GM18909 (cell line): Measurements from ENCODE around the gene CCDC34.
"Not testable (repeated sequence)": the region's sequence is repeated elsewhere in the genome, so short reads cannot be mapped to it uniquely, and the experiment has no call there.

Experiments
- ATAC-seq: cut with Tn5 transposase; IDR thresholded peaks from one replicate; pipeline ENCODE4 v1.9.1; 2021; ENCODE audit warnings: mild to moderate bottlenecking; ENCODE audit not compliant: unreplicated experiment, poor library complexity

CCDC34 gene

DNA sequence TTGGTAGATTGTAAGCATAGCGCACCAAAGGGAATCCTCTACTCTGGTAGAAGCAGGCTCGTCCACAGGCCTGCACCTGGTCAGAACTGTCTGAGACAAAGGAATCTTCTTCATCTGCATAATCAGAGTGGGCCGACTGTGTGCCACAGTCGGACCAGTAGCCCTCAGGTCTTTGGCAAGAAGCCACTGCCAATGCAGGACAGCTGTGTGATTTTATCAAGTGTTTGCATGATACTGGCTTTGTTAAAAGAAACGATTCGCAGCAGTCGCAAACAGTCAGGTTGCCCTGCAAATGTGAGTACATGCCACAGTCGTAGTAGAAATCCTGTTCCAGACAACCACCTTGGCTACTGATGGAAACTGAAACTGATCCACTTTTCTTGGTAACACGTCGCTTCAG is 4.9 kb upstream of the CCDC34 start:
- no peak for ATAC-seq

DNA sequence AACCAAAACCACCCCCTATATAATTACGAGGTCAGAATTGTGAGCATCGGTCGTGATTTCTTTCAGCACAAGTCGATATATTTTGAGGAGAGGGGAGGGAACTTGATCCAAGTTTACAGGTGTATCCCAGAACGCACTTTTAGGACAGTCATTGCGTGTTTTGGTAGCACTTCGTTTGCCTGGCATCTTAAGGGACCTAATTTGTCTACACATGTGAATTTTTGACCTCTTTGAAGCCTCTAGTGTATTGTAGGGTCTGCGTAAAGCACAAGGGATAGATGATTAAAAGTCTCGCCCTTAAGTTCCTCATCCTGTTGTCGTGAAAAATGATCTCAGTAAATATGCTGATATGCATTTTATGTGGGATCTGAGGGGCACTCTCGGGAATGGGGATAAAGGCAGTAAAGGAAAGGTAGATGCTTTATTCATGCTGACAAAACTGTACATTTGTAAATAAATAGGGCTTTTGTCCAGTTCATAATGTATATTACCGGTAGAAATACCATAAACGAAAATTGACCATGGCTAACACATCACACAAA is 632 bp upstream of the CCDC34 start:
- ATAC-seq, result no peak

DNA sequence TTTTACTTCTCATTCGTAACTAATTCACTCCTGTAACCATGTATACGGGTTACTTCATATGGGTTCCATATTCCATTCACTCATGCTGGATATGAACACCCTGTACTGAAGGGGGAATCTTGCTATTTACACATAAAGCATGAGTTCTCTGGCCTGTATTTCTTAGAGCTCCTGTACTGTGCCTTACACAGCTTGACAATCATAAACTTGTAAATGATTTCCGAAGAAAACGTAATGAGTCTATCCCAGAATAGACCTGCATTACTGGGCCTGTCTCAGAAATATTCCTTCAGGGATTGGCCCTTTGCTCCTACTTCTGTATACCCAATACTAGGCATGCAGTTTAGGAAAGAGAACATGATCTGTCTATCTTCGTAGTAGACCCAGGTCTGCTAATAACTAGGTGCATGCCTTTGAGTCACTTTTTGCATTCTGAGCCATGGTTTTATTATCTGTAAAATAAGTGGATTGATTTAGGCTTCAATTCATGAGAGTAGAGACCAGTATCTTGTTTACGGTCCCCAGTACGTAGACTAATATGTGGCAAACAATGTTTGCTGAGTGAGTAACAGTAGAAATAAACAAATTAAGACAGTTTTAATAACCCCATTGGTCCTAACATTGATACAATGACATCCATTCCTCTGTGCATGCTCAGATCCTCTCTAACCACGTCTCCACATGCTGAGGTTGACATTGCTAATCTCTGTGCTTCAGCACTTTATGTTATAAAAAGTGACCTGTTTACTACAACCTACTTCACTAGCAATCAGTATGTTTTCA is 1.2 kb downstream of the CCDC34 start:
- no peak for ATAC-seq

DNA sequence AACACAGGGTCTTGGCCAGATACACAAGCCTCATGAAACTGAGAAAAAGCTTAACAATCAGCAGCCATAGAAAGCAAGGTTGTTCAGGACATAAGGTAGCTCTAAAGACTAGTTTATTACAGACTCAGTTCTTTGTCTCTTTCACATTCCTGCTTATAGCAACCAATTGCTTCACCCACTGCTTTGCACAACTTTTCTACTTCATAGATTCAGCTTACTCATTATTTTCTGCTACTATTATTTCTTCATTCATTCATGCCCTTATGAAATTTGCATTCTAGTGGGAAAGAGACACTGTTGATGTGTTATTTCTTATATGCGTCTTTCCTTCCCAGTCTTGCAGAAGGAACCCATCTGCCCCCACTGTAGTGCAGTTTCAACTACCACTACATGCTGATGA is 4.7 kb downstream of the CCDC34 start:
- ATAC-seq, result no peak

DNA sequence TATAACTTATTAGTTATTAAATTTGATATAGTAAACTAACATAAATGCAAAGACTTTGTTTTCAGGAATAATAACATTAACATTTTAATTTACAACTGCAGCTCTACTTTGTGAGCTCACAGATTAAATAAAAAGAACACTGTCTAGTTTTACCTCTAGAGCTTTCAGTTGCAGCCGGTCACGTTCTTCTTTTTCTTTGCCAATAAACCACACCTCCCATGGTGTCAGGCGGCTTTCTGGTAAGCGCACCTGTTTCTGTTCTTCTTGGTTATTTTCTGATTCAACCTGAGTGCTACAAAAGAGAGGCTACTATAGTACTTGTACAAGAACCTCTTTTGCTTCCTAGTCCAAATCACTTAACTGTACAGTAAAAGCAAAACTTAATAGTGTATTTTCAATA is 5.8 kb downstream of the CCDC34 start:
- no peak for ATAC-seq

DNA sequence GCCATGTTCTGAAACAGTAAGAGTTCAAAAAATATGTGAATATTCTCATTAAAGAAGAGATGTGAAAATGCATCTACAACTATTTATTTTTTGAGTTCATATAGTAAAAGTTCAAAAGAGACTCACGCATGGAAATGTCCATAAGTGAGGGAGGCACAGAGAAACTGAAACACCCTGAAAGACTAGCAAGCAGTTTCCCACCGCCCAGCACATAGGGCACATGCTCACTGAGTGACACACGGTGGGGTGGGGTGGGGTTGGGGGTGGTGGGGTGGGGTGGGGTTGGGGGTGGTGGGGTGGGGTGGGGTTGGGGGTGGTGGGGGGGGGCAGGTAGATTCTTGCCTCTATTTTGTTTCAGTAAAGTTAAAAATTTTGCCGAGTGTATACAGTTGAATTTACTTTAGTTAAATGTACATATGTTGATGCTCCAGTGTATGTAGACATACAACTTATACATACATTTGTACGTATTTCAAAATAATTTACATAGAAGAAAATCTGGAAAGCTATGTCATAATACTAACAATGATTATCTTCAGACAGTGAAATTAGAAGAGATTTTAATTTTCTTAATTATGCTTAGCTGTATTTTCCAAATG is 6.3 kb downstream of the CCDC34 start:
- no peak for ATAC-seq

DNA sequence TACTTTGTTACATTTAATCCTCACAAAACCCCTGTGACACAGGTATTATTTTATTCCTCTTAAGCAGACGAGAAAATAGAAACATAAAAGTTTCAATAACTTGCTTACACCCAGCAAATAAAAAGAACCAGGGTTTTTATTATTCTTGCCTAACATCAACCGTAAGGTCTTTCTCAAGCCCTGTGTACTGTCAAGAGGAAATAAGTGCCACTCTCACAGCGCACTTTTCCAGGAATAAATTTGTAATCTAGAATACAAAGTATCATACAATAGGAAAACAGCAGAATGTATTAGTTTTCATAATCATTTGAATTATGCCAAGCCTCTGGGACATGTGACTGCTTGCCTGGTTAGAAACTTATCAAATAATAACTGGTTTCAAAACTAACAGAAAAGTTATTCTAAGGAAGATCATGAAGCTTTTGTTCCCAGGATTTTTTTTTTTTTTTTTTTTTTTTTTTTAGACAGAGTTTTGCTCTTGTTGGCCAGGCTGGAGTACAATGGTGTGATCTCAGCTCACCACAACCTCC is 7.4 kb downstream of the CCDC34 start:
- no peak for ATAC-seq

DNA sequence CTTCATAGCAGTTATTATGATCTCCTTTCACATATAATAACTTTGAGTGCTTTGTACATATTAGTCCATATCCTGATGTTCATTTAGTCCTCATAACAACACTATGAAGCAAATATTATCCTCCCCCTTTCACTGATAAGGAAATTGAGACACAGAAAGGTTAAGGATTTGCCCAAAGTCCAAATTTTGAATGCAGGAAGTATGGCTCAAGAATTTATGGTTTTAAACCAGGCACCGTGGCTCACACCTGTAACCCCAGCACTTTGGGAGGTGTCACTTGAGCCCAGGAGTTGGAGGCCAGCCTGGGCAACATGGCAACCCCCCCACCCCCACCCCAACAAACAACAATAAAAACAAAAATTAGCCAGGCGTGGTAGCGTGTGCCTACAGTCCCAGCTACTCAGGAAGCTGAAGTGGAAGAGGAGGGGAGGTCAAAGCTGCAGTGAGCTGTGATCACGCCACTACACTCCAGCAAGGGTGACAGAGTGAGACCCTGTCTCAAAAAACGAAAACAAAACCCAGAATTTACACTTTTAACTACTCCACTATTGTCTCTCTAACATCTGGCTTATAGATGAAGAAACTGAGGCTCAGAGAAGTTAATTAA is 8.6 kb downstream of the CCDC34 start:
- ATAC-seq, result no peak

DNA sequence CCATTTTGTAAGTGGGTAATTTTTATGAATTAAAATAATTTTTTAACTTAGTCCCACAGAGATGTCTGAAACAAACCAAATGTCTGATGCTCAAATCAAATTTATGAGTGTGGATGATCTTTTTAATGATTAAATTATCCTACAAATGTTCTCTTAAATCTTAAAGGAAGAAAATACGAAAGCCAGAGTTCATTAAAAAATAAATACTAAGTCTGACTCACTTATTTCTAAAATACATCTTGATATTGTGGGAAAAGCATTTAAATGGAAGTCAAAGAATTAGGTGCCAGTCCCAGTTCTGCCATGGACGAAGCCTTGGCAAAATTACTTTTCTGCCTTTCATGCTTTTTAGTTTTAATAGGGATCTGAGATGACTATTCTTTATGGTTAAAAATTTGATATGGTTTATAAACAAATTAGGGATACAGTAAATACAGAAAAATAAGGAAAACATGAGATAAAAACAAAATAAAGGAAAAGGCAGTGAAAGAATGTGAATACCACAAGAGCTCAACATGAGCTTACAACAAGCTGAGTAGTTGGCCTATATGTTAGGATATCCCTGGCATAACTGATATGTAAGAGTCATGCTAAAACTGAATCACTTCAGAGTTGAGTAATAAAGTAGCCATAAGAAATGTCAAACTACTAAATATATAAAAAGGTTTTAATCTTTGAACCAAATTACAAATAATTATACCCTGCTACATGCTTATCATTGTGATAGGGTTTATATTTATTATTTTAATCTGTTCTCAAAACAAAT is 9.2 kb downstream of the CCDC34 start:
- ATAC-seq, result no peak

DNA sequence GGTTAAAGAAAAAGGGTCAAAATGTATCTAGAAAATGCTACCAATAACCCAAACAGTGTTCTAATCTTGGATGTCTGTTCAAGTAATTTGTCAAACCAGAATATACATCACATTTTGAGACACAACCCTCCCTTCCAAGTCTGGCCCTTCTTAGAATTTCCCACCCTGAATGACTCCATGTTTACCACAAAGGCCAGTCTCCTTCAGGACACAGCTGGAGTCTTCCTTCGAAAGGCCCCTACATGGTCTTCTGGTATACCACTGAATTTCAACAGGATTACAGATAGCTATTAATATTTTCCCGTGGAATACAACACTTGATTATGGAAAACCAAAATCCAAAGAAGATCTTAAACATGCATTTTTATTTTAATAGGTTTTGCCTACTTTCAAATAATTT is 10.2 kb downstream of the CCDC34 start:
- no peak for ATAC-seq

DNA sequence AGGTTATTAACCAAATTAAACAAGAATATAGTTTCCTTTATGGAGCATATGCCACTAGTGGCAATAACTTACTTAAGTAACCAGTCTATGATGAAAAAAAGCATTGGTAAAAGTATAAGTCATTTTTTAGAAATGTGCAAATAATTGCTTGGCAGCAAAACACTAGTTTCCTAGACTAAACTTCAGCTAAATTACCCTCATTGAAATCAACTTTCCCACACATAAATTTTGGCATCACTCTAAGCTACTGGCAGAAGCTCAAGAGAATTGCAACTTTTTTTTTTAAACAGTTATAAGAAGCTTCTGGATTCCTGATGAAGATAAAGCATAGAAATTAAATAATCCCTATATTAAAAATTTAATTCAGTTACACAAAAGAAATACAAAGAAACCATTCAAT is 12.5 kb downstream of the CCDC34 start:
- no peak for ATAC-seq

DNA sequence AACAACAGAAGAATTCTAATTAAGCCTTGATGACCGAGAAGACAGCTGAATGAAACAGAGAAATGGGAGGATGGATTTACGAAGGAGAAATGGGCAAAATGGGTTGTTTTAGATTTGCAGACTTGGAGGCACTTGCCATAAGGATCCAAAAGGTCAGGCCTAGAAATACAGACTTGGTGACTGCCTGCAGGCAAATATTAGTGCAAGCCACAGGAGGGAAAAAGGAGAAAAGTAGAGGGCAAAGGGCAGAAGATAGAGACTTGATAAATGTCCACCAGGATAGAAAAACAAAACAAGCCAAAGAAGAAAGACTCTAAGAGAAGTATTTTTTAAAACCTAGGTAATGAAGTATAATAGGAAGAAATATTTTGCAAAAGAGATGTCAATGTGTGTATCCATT is 13.1 kb downstream of the CCDC34 start:
- ATAC-seq, result no peak

DNA sequence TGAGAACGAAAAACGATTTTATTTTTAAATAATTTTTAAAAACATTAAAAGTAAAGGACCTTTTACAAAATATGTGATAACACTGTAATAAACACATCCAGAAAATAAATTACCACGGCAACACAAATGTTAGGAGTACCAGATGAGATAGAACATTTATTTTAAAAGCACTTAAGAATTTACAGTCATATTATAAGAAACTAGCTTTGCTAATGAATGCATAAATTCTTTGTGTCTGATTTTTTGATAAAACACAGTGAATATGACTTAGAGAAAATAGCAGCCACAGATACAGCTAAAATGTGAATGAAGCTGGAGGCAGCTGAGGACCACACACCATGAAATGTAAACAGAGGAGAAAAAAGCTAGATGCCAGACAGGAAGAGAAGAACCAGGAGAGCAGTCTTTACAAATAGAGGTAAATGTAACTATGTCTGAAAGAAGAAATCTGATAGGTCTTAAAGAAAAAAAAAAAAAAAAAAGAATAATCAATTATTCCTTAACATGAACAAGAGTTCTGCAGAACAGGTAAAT is 14.6 kb downstream of the CCDC34 start:
- ATAC-seq, result no peak

DNA sequence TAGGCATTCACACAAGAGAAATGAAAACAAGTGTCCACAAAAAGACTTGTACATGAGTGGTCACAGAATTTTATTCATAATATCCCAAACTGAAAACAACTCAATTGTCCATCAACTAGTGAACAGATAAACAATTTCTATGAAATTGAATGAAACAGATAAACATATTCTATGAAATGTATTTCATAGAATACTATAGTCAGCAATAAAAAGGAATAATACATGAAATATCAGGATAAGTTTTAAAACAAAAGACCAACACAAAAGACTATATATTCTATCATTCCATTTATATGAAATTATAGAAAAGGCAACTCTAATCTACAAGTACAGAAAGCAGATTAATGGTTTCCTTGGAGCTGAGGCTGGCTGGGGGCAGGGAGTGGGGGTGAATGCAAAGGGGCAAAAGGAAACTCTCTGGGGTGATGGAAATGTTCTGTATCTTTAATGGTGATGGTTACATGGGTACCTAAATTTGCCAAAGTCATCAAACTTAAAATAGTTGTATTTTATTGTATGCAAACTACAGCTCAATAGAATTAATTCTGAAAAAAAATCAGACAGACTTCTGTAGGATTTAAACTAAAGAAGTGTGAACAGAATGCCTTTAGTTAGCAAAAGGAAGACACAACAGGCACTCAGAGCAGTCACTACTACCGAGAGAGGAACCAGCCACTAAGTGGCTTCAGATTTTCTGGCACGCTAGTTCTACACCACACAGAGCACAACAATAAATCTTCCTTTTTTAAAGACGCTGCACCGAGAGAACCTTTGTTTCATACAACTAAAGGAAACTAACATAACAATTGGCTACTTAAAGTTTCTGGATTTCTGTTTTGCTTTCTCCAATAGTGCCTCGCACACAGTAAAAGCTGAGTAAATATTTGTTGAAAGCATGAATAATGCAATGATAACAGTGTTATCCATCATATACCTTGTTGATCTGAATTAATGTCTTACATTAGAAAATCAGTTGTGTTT is 15.4 kb downstream of the CCDC34 start:
- no peak for ATAC-seq

DNA sequence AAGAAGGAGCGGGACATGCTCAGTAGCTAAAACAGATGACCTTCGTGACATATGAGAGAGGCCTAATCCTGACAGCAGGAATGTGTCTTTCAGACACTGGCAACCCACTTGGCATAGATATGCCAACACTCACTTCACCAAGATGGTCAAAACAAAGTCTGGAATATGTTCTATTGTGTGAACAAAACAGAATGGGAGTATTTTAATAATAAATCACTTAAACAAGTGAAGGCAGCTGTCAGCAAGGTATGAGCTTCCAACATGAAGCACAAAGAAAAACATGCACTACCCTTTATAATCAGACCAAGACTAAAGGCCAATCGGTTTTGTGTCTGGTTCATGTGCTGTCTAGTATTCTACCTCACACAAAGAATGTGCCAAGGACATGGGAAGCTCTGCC is 23.1 kb downstream of the CCDC34 start:
- no peak for ATAC-seq

DNA sequence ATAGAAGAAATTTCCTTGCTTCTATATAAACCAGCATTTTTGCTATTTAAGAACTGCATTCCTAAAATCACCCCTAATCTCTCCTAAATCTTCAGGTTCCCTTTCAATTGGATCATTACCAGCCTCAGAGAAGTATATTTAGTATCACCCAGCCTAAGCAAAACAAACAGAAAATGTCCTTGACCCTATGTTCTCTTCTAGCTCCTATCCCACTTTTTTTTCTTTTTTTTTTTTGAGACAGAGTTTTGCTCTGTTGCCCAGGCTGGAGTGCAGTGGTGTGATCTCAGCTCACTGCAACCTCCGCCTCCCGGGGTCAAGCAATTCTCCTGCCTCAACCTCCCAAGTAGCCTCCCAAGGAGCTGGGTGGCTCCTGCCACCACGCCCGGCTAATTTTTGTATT is 28.3 kb downstream of the CCDC34 start:
- not testable (repeated sequence) for ATAC-seq

DNA sequence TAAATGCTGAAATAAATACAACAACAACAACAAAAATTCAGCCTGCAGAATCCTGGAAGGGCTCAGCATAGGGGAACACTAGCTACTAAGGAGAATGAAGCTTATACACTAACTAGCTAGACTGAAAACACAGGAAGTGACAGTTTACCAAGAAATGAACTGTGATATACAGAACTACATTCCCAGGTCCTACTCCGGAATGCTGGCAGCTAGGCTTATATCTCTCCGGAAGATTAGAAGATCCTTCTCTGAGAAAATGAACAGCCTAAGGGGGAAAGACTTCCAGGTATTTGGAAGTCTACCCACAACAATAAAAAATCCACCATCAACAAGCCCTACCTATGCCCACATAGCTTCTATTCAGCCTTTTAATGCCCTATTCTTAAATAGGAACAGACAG is 31.0 kb downstream of the CCDC34 start:
- ATAC-seq, result no peak

DNA sequence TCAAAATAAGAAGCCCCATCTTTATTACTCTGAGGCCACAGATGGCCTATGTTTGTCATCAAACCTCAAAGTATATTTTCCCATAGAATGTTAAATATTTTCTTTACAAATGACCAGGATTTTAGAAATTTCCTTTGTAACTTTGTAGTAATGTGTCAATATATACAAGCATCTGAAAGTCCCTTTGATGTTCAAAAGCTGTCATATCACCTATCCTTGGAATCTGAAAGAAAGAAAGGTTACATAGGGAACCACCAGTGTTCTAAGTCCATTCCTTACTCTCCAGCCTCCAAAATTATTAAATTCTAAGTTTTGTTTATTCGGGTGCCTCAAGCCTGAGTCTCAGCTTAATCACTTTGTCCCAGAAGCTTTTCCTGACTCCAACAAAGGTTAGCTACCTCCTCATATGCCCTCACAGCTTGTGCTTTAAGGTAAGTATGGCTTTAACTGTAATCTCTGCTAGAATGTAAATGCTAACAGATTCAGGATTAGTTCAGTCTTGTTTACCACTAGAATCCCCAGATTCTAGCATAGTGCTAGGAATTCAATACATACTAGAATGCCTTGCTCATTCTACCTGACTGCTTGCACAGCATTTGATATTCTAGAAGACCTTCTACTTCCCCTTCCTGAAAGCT is 32.3 kb downstream of the CCDC34 start:
- no peak for ATAC-seq
